DOHH2 (cell line): Measurements from ENCODE around the gene MICAL1.

Experiments
- H3F3A ChIP-seq: fragments of 200-600 bp; sonication (generic), shearing (Covaris generic); 2 replicates; pipeline ENCODE4 v1.6.0; 2016; ENCODE audit warnings: antibody characterized with exemption, mild to moderate bottlenecking; ENCODE audit not compliant: control insufficient read depth, insufficient read depth
- H3K27ac ChIP-seq: fragments of 200-600 bp; sonication (generic); 2 replicates; pipeline ENCODE4 v1.5.1; 2014; ENCODE audit warnings: low read depth, mild to moderate bottlenecking, low read length, moderate library complexity
- H3K27me3 ChIP-seq: fragments of 200-600 bp; sonication (generic); 2 replicates; pipeline ENCODE4 v1.6.1; 2014; ENCODE audit warnings: mild to moderate bottlenecking, low read length, mixed read lengths; ENCODE audit not compliant: control insufficient read depth
- H3K36me3 ChIP-seq: fragments of 200-600 bp; sonication (generic); 2 replicates; pipeline ENCODE4 v1.6.1; 2014; ENCODE audit warnings: mild to moderate bottlenecking, low read length, moderate library complexity, mixed read lengths; ENCODE audit not compliant: control insufficient read depth
- H3K4me1 ChIP-seq: fragments of 200-600 bp; sonication (generic); 2 replicates; pipeline ENCODE4 v1.6.1; 2014; ENCODE audit warnings: mild to moderate bottlenecking, low read length, mixed read lengths; ENCODE audit not compliant: control insufficient read depth
- H3K4me2 ChIP-seq: fragments of 200-600 bp; sonication (generic); 2 replicates; pipeline ENCODE4 v1.6.0; 2014; ENCODE audit warnings: mild to moderate bottlenecking, low read length, moderate library complexity
- H3K4me3 ChIP-seq: fragments of 200-600 bp; sonication (generic); 2 replicates; pipeline ENCODE4 v1.5.1; 2014; ENCODE audit warnings: mild to moderate bottlenecking, low read length, mixed read lengths
- H3K79me2 ChIP-seq: fragments of 200-600 bp; sonication (generic); 2 replicates; pipeline ENCODE4 v1.6.1; 2014; ENCODE audit warnings: mild to moderate bottlenecking, low read length, mixed read lengths; ENCODE audit not compliant: control insufficient read depth
- H3K9me2 ChIP-seq: fragments of 200-600 bp; sonication (generic); replicated peaks from 2 replicates; pipeline ENCODE4 v1.6.1; 2014; ENCODE audit warnings: mild to moderate bottlenecking, low read length, mixed read lengths; ENCODE audit not compliant: control insufficient read depth
- H3K9me3 ChIP-seq: fragments of 200-600 bp; sonication (generic); 2 replicates; pipeline ENCODE4 v1.6.1; 2014; ENCODE audit warnings: antibody characterized with exemption, low read length, mixed read lengths; ENCODE audit not compliant: control insufficient read depth, insufficient read depth
- H4K20me1 ChIP-seq: fragments of 200-600 bp; sonication (generic); 2 replicates; pipeline ENCODE4 v1.6.0; 2014; ENCODE audit warnings: low read depth, mild to moderate bottlenecking, antibody characterized with exemption, low read length, moderate library complexity; ENCODE audit not compliant: control insufficient read depth, insufficient read depth
- CTCF ChIP-seq: fragments of 200-600 bp; sonication (generic); IDR thresholded peaks from one replicate; pipeline ENCODE4 v1.5.1; 2014; ENCODE audit warnings: antibody characterized with exemption, mild to moderate bottlenecking, low read depth, low read length; ENCODE audit not compliant: poor library complexity, severe bottlenecking
- EZH2phosphoT487 ChIP-seq: fragments of 200-600 bp; sonication (generic); IDR thresholded peaks from 2 replicates; pipeline ENCODE4 v1.6.1; 2017; ENCODE audit warnings: borderline replicate concordance, mild to moderate bottlenecking, antibody characterized with exemption, low read length, moderate library complexity, mixed read lengths

The MICAL1 gene

DNA sequence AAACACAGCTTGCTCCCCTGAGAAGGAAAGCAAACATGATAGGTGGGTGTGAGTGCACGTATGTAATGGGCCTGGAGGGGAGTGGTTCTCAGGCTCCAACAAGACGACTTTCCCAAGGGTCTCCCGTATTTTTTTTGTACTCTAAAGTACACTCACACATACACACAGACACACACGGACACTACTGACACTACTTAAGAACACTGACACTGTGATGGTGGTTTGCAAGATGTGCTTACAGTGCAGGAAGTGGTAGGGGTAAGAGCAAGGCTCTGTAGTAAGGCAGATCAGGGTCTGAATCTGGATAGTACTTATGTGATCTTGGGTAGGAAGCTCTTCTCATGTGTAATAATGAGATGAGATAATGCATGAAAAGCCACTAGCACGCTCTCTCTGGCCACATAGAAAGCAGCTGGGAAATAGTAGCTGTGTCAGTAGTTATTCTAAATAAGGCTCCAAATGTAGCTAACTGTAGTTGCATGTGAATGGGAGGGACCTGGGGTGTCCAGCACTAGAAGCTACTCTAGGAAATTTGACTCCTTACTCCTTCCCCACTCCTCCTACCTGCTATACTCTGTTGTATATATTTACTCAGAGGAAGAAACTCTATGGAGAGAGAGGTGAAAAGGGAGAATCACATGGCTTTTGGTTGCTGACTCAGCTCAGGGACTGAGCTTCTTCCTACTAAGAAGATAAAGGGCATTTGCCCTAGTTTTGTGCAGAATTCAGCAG, 35.8 kb upstream of the MICAL1 start:
- Histone ChIP-seq H3K9me2 (no peaks in the 10 kb centered on the region), H3K79me2 (no peaks in the 10 kb centered on the region), H3K4me3 (no peak overlapping the region), H3K4me2 (no peak overlapping the region), H3F3A (no peaks in the 10 kb centered on the region), H3K9me3 (no peaks in the 10 kb centered on the region), H4K20me1 (no peaks in the 10 kb centered on the region), H3K4me1 (peaks cover 28% of the 10 kb centered on the region), H3K27me3 (no peaks in the 10 kb centered on the region), H3K36me3 (no peaks in the 10 kb centered on the region), H3K27ac (no peak overlapping the region)
- TF ChIP-seq EZH2phosphoT487 (no peak), CTCF (no peak)

GRCh38 chr6:109490713-109491112, 35.1 kb upstream of the MICAL1 start:
- Histone ChIP-seq H3K9me3 (no peaks in the 10 kb centered on the region), H3F3A (no peaks in the 10 kb centered on the region), H3K36me3 (no peaks in the 10 kb centered on the region), H3K27ac (no peak overlapping the region), H3K9me2 (no peaks in the 10 kb centered on the region), H4K20me1 (no peaks in the 10 kb centered on the region), H3K27me3 (no peaks in the 10 kb centered on the region), H3K4me1 (peaks cover 28% of the 10 kb centered on the region), H3K79me2 (no peaks in the 10 kb centered on the region), H3K4me3 (no peak overlapping the region), H3K4me2 (no peak overlapping the region)
- TF ChIP-seq EZH2phosphoT487 (no peak), CTCF (no peak)

DNA sequence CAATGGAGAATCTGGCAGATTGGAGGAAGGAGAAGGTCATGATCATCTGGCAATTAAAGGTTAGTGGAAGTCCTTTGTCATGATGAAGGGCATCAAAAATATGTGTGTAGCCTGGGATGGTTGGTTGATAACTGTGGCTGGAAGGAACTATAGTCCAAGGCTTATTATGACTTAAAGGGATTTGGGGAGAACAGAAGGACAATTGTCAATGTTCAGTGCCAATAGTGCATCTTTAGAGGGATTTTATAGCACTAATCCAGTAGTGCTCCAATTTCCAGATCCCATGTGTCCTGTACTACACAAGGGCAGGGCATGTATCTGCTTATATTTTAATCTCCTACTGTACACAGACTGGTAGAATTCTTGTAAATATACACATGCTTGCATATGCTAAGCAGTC, 32.4 kb upstream of the MICAL1 start:
- Histone ChIP-seq H3K27me3 (no peaks in the 10 kb centered on the region; the same call in 1 of the 2 replicates), H3F3A (peaks cover 4% of the 10 kb centered on the region), H3K27ac (no peak overlapping the region), H3K4me1 (peaks cover 24% of the 10 kb centered on the region), H3K36me3 (no peaks in the 10 kb centered on the region), H3K9me3 (no peaks in the 10 kb centered on the region), H3K4me3 (no peak overlapping the region), H4K20me1 (no peaks in the 10 kb centered on the region), H3K79me2 (no peaks in the 10 kb centered on the region), H3K4me2 (no peak overlapping the region), H3K9me2 (no peaks in the 10 kb centered on the region)
- TF ChIP-seq CTCF (no peak), EZH2phosphoT487 (no peak)
